Activated B cell treated with CpG ODN at 0.5 μM for 24 hours (primary cell): Measurements from ENCODE around the gene CNTFR. TPM values are rescaled to one million over a fixed set of nuclear protein-coding genes. Genes with fewer than 3 reads are reported as not detected.

Experiments used
- ATAC-seq: fragments of 200-7000 bp; cut with Tn5 transposase; one replicate; pipeline ENCODE4 v1.10.0; 2021; ENCODE audit warnings: low read depth, mild to moderate bottlenecking, moderate library complexity
- CTCF ChIA-PET: fragments of 350-600 bp; sonication (Branson Sonifier 250); formaldehyde crosslinking; loops from one replicate; lab custom pipeline; 2021; ENCODE audit warnings: antibody characterized with exemption; lab: Charles Lee
- POLR2A ChIA-PET: fragments of 350-600 bp; sonication (Branson Sonifier 250); formaldehyde crosslinking; loops from one replicate; lab custom pipeline; 2021; ENCODE audit warnings: antibody characterized with exemption; lab: Charles Lee
- DNase-seq: peaks from one replicate; pipeline ENCODE4 v3.0.0; 2022
- H3K27ac Mint-ChIP-seq: one replicate; pipeline ENCODE4 v1.8.0; 2020; ENCODE audit warnings: mixed read lengths
- H3K27me3 Mint-ChIP-seq: one replicate; pipeline ENCODE4 v1.8.0; 2021; ENCODE audit warnings: mixed read lengths
- H3K36me3 Mint-ChIP-seq: one replicate; pipeline ENCODE4 v1.8.0; 2021; ENCODE audit warnings: low read depth, mixed read lengths
- H3K4me1 Mint-ChIP-seq: one replicate; pipeline ENCODE4 v1.8.0; 2021; ENCODE audit warnings: mixed read lengths
- H3K4me3 Mint-ChIP-seq: one replicate; pipeline ENCODE4 v1.8.0; 2020; ENCODE audit warnings: mild to moderate bottlenecking, mixed read lengths
- H3K9me3 Mint-ChIP-seq: one replicate; pipeline ENCODE4 v1.8.0; 2020; ENCODE audit warnings: mixed read lengths
- intact Hi-C: fragments of 100-400 bp; cut with micrococcal nuclease; formaldehyde crosslinking; loops from one replicate; pipeline ENCODE4 v1.15.1; 2024
- total RNA-seq: library from RNA; stranded (reverse); gene quantifications from 2 replicates; pipeline ENCODE4 v1.2.3, GENCODE V29; 2022
- TF ChIP-seq, protein P1 (sequence below): fragments of 200-600 bp; IDR thresholded peaks from one replicate; pipeline ENCODE4 v1.8.0; 2022; ENCODE audit warnings: antibody characterized with exemption, mild to moderate bottlenecking

The CNTFR gene
- total RNA-seq, 1 donor from 2014 or later: not detected

DNA sequence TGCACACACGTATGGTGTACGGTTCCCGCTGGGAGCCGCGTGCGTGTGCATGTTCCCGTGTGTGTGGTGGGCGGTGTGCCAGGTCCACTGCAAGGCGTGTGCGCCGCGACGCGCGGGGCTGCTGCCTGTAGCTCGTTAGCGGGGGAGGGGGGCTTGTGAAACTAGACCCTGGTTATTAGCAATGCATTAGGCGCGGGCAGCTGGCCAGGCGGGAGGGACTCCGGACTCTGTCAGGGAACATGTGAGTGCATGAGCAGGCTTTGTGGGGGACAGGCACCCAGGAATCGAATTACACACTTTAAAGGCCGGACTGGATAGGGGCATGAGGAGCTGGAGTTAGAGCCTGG lies 34.5 kb downstream of the CNTFR start:
- H3K9me3 Mint-ChIP-seq: no peaks in the 10 kb centered on the region
- CTCF ChIA-PET: interaction anchor here (1.2 kb wide), 1 partner anchor 54 kb away, joined by 3 read pairs; no protein-coding TSS in a partner anchor
- intact Hi-C loops: no loop called here
- no peaks in the 10 kb centered on the region for H3K36me3 Mint-ChIP-seq
- no peak overlapping the region for H3K27ac Mint-ChIP-seq
- H3K4me3 Mint-ChIP-seq: no peak overlapping the region
- no peak for DNase-seq
- TF ChIP-seq, protein P1, sequence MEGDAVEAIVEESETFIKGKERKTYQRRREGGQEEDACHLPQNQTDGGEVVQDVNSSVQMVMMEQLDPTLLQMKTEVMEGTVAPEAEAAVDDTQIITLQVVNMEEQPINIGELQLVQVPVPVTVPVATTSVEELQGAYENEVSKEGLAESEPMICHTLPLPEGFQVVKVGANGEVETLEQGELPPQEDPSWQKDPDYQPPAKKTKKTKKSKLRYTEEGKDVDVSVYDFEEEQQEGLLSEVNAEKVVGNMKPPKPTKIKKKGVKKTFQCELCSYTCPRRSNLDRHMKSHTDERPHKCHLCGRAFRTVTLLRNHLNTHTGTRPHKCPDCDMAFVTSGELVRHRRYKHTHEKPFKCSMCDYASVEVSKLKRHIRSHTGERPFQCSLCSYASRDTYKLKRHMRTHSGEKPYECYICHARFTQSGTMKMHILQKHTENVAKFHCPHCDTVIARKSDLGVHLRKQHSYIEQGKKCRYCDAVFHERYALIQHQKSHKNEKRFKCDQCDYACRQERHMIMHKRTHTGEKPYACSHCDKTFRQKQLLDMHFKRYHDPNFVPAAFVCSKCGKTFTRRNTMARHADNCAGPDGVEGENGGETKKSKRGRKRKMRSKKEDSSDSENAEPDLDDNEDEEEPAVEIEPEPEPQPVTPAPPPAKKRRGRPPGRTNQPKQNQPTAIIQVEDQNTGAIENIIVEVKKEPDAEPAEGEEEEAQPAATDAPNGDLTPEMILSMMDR: no peak
- no peak for ATAC-seq
- peaks cover 51% of the 10 kb centered on the region for H3K27me3 Mint-ChIP-seq
- POLR2A ChIA-PET: no interaction called here
- no peaks in the 10 kb centered on the region for H3K4me1 Mint-ChIP-seq

DNA sequence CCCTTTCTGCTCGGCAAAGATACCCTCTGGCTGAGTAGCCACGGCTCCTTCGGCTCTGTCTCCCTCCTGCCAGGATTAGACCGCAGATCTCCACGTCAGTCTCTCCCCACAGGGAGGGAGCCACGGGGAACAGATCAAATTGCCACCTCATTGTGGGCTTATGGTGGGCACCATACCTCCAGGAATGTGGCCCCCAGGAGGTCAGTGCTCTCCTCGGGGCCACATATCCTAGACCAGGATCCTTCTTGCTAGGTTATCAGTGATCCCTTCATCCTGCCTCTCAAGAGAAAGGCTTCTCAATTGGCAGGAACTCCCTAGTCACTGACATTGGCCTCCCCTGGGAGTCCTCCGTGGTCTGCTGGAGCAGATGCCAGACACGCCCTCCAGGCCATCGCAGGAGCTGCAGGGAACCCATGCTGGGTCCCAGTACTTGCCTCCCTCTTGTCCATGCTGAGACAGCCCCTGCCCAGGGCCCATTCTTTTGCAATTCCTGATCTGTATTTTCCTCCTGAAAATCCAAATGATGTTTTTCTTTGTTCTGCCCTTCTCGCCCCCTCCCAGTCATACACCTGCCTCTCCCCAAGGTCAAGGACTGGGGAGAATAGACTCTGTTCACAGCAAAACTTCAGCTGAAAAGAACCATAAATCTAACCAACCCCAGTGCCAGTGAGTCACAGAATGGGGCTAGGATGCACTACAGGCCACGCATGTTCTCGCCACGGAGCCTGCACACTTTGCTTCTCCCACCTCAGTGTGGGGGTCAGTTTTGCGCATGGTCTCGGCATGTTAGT lies 35.1 kb downstream of the CNTFR start:
- H3K9me3 Mint-ChIP-seq: no peaks in the 10 kb centered on the region
- TF ChIP-seq, protein P1: no peak
- ChIA-PET CTCF (interaction anchor here (1.2 kb wide), 1 partner anchor 54 kb away, joined by 3 read pairs; no protein-coding TSS in a partner anchor), POLR2A (no interaction called here)
- ATAC-seq (no peak), DNase-seq (no peak)
- intact Hi-C loops: no loop called here
- H3K4me1 Mint-ChIP-seq: no peaks in the 10 kb centered on the region
- H3K4me3 Mint-ChIP-seq: no peak overlapping the region
- peaks cover 49% of the 10 kb centered on the region for H3K27me3 Mint-ChIP-seq
- no peak overlapping the region for H3K27ac Mint-ChIP-seq
- H3K36me3 Mint-ChIP-seq: no peaks in the 10 kb centered on the region

DNA sequence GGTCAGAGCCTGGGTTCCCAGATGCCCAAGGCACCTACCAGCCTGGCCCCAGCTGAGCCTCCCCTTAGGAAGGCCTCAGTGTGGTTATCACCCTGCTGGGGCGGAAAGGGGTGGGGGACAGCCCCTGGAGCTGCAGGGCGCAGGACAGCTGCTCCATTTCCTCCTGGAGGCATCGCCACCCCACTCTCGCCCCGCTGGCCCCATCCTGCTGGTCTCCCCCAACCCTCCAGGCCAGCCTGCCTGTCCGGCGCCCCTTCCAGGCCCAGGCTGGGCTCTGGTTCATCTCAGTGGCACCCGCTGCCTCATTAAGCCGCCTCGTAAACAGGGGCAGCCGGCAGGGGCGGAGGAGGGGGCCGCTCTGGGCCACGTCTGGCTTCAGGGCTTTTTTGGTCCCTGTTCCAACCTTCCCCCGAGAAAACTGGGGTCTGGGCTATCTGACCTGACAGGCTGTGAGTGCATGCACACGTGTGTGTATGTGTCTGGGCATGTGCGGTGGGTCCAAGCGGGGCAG lies 36.0 kb downstream of the CNTFR start:
- Mint-ChIP-seq H3K27ac (no peak overlapping the region), H3K4me3 (no peak overlapping the region), H3K27me3 (peaks cover 43% of the 10 kb centered on the region), H3K9me3 (no peaks in the 10 kb centered on the region), H3K36me3 (no peaks in the 10 kb centered on the region), H3K4me1 (no peaks in the 10 kb centered on the region)
- CTCF ChIA-PET: no interaction called here
- DNase-seq (no peak), ATAC-seq (no peak)
- TF ChIP-seq, protein P1: no peak
- intact Hi-C loops: no loop called here
- POLR2A ChIA-PET: no interaction called here

DNA sequence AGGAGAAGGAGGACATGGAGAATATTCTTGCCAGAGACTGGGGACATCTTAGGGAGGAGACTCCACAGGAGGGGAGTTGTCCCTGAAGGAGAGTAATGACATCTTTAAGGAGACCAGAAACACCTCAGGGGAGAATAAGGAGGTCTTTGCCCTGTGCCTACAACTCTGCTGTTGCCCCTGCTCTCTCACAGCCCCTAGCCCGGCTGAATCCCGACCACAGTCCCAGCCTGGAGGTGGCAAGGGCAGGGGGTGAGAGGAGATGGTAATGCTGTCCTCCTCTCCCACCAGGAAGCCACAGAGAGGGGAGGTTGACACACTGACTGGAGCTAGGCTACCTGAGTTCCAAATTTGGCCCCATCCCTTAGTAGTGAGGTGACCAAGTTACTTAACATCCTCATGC lies 36.5 kb downstream of the CNTFR start:
- DNase-seq (no peak), ATAC-seq (no peak)
- Mint-ChIP-seq H3K9me3 (no peaks in the 10 kb centered on the region), H3K27me3 (peaks cover 43% of the 10 kb centered on the region), H3K36me3 (no peaks in the 10 kb centered on the region), H3K4me1 (no peaks in the 10 kb centered on the region), H3K4me3 (no peak overlapping the region), H3K27ac (no peak overlapping the region)
- ChIA-PET CTCF (interaction anchor here (1.1 to 1.6 kb wide), 2 partner anchors 38 to 149 kb away, joined by 3 to 4 read pairs; no protein-coding TSS in a partner anchor), POLR2A (no interaction called here)
- intact Hi-C loops: no loop called here
- TF ChIP-seq, protein P1: no peak

DNA sequence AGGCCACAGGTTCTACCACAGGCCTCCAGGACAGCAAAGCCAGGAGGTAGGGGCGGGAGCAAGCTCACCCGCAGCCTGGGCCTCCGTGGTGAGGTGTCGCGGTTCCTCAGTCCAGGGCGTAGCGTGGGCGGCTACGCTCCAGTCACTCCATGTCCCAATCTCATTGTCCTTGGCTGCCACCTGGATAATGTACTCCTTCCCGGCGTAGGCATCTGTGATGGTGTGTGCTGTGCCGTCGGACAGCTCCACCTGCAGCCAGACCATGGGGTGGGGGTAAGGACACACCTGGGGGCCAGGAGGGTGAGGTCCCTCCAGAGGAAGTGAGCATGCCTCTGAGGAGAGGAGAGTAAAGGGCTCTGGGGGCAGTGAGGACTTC lies 36.9 kb downstream of the CNTFR start:
- DNase-seq (no peak), ATAC-seq (no peak)
- ChIA-PET CTCF (interaction anchor here (1.1 to 1.6 kb wide), 2 partner anchors 39 to 149 kb away, joined by 3 to 4 read pairs; no protein-coding TSS in a partner anchor), POLR2A (no interaction called here)
- Mint-ChIP-seq H3K27ac (no peak overlapping the region), H3K9me3 (no peaks in the 10 kb centered on the region), H3K4me3 (no peak overlapping the region), H3K36me3 (no peaks in the 10 kb centered on the region), H3K4me1 (no peaks in the 10 kb centered on the region), H3K27me3 (peaks cover 42% of the 10 kb centered on the region)
- TF ChIP-seq, protein P1: no peak
- intact Hi-C loops: no loop called here
